Measurements from ENCODE around the gene ECHS1.

- peak; percentile 35; the same call in 1 of the 2 replicates for TF ChIP-seq RAD21 (IDR thresholded peaks at IDR 0.05; ENCODE audit: low read depth)
- no peak for TF ChIP-seq EGR1 (IDR thresholded peaks at IDR 0.05)
- TF ChIP-seq CREB1 (IDR thresholded peaks at IDR 0.05; ENCODE audit: low read depth), result no peak
- no peak for TF ChIP-seq USF1 (IDR thresholded peaks at IDR 0.05)
- no peak for TF ChIP-seq MAX (IDR thresholded peaks at IDR 0.05)
- TF ChIP-seq EP300 (IDR thresholded peaks at IDR 0.05; ENCODE audit: borderline replicate concordance), result no peak
- TF ChIP-seq TAF1 (IDR thresholded peaks at IDR 0.05; ENCODE audit: low read depth), result no peak
- TF ChIP-seq NFIC (IDR thresholded peaks at IDR 0.05), result peak; percentile 56
- TF ChIP-seq REST (IDR thresholded peaks at IDR 0.05; ENCODE audit: low read depth), result no peak
- no peak for TF ChIP-seq TEAD4 (IDR thresholded peaks at IDR 0.05)
- TF ChIP-seq CEBPB (IDR thresholded peaks at IDR 0.05), result no peak
- TF ChIP-seq FOXM1 (IDR thresholded peaks at IDR 0.05; ENCODE audit: borderline replicate concordance, low read depth), result no peak
- TF ChIP-seq TCF12 (IDR thresholded peaks at IDR 0.05; ENCODE audit: low read depth), result peak; percentile 75
- no peak for TF ChIP-seq YY1 (IDR thresholded peaks at IDR 0.05; ENCODE audit: low read depth)
These were observed 45.4 kb downstream of the ECHS1 start for GRCh38 chr10:133327651-133328357.
